ENCODE data around the gene TAF10.

Gene TAF10

GRCh38 chr11:6607190-6607795, 4.7 kb downstream of the TAF10 start:
- TF ChIP-seq, protein P1, sequence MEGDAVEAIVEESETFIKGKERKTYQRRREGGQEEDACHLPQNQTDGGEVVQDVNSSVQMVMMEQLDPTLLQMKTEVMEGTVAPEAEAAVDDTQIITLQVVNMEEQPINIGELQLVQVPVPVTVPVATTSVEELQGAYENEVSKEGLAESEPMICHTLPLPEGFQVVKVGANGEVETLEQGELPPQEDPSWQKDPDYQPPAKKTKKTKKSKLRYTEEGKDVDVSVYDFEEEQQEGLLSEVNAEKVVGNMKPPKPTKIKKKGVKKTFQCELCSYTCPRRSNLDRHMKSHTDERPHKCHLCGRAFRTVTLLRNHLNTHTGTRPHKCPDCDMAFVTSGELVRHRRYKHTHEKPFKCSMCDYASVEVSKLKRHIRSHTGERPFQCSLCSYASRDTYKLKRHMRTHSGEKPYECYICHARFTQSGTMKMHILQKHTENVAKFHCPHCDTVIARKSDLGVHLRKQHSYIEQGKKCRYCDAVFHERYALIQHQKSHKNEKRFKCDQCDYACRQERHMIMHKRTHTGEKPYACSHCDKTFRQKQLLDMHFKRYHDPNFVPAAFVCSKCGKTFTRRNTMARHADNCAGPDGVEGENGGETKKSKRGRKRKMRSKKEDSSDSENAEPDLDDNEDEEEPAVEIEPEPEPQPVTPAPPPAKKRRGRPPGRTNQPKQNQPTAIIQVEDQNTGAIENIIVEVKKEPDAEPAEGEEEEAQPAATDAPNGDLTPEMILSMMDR (IDR thresholded peaks at IDR 0.05; ENCODE audit: insufficient read depth, missing control alignments), result no peak
- FAIRE-seq, result no peak
- DNase-seq (ENCODE audit: insufficient read length, low spot score), result no peak

DNA sequence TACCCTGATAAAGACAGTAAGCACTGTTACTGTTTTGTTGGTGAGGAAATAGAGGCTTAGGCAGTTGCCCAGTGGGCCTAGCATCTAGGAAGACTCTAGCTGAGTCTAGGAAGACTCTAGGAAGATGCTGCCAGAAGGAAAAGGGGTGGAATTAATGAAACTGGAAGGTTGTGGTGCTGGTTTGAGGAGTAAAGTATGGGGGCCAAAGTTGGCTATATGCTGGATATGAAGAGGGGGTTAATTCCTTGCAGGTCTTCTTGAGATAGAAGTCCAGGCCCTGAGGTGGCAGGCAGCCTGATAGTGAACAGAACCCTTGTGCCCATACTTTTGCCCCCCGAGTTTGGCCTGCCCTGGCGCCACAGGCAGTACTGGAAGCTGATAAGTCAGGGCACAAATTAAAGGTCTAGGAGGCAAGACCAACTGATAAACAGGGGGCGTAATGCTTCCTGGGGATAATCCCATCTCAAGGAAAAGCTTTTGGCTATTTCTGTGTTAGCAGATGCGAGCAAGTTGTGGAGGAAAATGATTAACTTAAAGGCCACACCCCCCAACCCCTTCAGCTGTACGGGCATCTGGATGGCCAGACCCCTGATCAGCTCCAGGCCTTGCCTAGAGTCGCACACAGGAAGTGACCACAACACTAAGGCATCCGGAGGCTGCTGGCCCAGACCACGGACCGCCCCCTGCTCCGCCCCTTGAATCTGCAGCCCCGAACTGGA, 5.4 kb downstream of the TAF10 start:
- no peak for FAIRE-seq
- DNase-seq (ENCODE audit: insufficient read length, low spot score), result no peak

DNA sequence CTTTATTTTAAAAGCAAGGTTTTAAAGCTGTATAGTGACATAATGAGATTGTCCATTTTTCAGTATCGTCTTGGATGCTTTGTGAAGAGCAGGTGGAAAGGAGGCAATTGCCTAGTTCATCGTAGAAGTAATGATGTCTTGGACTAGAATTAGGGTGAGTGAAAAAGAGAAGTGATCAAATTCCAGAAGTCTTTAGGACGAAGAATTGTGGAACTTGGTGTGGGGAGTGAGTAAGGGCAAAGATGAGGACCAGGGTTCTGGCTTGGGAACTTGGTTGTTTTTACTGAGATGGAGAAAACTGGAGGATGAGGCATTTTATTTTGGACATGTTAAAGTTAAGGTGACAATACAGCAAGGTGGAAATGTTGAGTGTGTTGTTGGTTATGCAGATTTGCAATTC, 7.2 kb downstream of the TAF10 start:
- TF ChIP-seq, protein P1 (IDR thresholded peaks at IDR 0.05; ENCODE audit: insufficient read depth, missing control alignments), result no peak
- DNase-seq (ENCODE audit: insufficient read length, low spot score) (no peak), FAIRE-seq (no peak)

More for the DNA sequence above, 5.4 kb downstream of the TAF10 start:
- TF ChIP-seq, protein P1 (IDR thresholded peaks at IDR 0.05; ENCODE audit: insufficient read depth, missing control alignments), result no peak

GRCh38 chr11:6604081-6604626, 7.9 kb downstream of the TAF10 start:
- no peak for FAIRE-seq
- DNase-seq (ENCODE audit: insufficient read length, low spot score), result no peak

DNA sequence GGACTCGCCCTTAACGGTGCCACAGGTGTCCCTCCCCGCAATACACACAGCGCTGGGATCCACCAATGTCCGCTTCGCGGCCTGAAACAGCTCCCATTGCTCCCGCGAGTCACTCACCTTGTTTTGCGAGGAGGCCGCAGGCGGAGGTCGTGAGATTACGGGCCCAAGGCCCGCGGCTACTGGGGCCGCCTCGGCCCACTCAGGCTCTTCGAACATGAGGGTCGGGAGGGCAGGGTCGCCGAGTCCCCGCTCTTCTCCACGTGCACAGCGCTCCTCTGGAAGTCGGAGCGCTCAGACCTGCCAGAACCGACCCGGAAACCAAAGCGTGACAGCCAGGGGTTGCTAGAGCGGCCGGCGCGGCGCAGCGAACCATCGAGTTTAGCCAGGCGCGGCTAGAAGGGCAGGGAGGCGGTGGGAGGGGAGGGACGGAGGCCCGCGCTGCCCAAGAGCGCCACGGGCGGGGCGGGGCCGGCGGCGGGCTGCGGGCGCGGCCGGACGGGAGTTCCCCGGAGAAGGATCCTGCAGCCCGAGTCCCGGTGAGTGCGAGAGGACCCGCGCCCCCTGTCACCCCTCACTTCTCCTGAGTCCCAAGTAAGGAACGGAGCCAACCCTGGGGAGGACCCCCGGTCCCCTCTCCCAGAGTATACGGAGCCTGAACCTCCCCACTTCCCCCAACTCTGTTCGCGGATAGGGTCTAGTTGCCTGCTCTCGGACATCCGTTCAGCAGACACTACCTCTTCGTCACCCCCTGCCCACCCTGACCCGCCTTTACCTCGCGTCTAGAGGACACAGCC, 8.5 kb downstream of the TAF10 start, which contains the start of the genes ILK and RRP8:
Gene ILK, plus strand, starts transcription at position 488 of the 794 bp plus-strand sequence. CDS start 498 bp downstream, outside the sequence.
Gene RRP8, minus strand, starts transcription at position 330 of the 794 bp plus-strand sequence. Its CDS starts 114 bp downstream, at position 216.
- TF ChIP-seq, protein P1 (IDR thresholded peaks at IDR 0.05; ENCODE audit: insufficient read depth, missing control alignments), result no peak
- FAIRE-seq (no peak), DNase-seq (ENCODE audit: insufficient read length, low spot score) (peak; percentile 78)

More at GRCh38 chr11:6604081-6604626, 7.9 kb downstream of the TAF10 start:
- TF ChIP-seq, protein P1 (IDR thresholded peaks at IDR 0.05; ENCODE audit: insufficient read depth, missing control alignments), result peak; percentile 8

GRCh38 chr11:6602096-6602940, 9.7 kb downstream of the TAF10 start:
- FAIRE-seq (no peak), DNase-seq (ENCODE audit: insufficient read length, low spot score) (no peak)
- TF ChIP-seq, protein P1 (IDR thresholded peaks at IDR 0.05; ENCODE audit: insufficient read depth, missing control alignments), result no peak

Measured in D721Med (cell line).